HG02840 (cell line): ENCODE data around the gene MSRB1.

ENCODE experiments used
- ATAC-seq: cut with Tn5 transposase; IDR thresholded peaks from one replicate; pipeline ENCODE4 v1.9.1; 2021; ENCODE audit warnings: mild to moderate bottlenecking, moderate library complexity, moderate number of reproducible peaks; ENCODE audit not compliant: unreplicated experiment, low FRiP score

The MSRB1 gene, protein sequence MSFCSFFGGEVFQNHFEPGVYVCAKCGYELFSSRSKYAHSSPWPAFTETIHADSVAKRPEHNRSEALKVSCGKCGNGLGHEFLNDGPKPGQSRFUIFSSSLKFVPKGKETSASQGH

GRCh38 chr16:1942810-1943726 lies at the start of gene MSRB1:
Gene MSRB1 (minus strand): TSS chr16:1943199. CDS start chr16:1943156, 43 bp downstream.
- ATAC-seq = peak; percentile 89

DNA sequence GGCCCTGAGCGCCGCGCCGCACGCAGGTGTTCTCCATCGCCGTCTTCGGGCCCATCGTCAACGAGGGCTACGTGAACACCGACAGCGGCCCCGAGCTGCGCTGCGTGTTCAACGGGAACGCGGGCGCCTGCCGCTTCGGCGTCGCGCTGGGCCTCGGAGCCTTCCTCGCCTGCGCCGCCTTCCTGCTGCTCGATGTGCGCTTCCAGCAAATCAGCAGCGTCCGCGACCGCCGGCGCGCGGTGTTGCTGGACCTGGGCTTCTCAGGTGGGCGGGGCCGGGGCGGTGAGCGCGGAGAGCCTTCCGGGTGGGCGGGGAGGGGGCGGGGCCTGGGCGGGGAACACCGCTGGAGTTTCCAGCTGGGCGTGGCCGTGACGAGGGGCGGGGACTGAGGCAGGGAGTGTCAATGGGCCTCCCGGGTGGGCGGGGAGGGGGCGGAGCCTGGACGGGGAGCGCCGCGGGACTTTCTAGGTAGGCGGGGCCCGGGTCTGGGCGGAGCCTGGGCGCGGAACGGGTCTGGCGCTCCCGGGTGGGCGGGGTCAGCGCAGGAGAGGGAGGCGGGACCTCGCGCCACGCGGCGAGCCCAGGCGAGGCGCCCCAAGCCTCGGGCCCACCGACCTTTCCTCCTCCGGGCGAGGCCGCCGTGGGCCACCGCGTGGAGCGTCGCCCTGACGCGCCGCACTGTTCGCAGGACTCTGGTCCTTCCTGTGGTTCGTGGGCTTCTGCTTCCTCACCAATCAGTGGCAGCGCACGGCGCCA lies 49.1 kb upstream of the MSRB1 start:
- ATAC-seq = peak; percentile 50

DNA sequence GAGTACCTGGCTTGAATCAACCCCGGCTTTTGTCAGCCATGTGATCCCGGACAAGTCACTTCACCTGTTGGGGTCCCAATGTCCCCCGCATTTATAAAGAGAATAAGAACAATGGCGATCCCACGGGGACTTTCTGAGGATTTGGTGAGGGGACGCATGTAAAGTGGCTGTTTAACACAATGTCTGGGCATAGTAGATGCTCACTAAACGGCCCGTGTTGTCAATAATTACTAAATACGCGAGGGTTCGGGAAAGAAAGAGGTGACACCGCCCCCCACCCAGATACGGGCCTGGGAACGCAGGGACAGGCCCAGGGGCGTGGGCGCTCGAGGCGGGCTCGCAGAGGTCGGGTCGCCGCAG lies 48.6 kb upstream of the MSRB1 start:
- ATAC-seq = peak; percentile 36

DNA sequence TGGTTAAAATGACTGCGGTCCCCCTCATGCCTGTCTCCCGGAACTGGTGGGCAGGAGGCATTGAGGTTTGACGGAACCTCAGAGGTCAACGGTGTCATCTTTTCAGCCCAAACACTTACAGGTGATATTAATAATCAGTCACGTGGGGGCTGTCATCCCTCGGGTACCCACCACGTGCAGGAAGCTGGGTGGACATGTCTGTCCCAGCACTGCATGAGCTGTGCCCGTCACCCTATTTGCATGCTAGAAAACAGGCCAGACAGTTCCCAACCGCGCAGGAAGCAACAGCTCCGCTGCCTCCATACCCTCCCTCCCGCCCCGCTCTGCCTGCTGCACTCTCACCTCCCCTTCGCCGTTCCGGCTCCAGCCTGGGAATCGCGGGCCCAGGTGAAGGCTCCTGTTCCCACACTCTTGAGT lies 48.1 kb upstream of the MSRB1 start:
- ATAC-seq = peak; percentile 34

DNA sequence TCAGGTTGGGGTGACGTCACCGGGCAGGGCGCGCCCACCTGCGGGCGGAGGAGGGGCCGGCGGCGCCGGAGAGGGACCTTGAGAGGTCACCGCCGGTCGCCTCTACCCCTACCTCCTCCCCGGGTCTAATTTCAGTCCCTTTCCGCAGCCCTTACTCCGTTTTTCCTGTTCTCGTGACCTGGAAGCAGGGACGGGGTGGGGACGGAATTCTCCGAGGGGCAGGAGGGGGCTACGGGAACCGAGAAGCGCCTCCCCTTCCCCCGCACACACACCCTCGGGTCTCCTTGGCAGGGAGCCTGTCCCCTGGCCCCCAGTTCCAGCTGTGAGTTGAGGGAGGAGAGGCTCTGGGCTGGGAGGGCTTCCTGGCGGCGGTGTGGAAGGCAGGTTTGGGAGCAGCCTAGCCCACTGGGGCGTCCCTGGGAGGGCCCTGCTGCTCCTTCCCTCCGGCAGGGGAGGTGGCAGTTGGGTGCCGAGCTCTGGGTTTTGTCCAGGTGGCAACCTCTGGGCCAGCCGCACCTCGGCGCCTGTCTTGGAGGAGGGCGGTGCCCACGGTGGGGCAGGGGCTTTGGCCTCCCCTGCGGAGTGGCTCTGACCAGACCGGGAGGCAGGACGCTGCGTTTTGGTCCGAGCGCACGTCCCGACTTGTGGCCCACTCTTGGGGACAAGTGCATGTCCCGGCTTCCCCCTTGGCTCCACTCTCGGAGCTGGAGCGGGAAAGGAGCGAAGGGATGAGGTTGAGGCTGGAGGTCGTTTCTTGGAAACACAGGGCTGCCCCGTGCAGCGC lies 47.5 kb upstream of the MSRB1 start:
- peak; percentile 1 for ATAC-seq

GRCh38 chr16:1990101-1990350 lies 47.0 kb upstream of the MSRB1 start:
- no peak for ATAC-seq

DNA sequence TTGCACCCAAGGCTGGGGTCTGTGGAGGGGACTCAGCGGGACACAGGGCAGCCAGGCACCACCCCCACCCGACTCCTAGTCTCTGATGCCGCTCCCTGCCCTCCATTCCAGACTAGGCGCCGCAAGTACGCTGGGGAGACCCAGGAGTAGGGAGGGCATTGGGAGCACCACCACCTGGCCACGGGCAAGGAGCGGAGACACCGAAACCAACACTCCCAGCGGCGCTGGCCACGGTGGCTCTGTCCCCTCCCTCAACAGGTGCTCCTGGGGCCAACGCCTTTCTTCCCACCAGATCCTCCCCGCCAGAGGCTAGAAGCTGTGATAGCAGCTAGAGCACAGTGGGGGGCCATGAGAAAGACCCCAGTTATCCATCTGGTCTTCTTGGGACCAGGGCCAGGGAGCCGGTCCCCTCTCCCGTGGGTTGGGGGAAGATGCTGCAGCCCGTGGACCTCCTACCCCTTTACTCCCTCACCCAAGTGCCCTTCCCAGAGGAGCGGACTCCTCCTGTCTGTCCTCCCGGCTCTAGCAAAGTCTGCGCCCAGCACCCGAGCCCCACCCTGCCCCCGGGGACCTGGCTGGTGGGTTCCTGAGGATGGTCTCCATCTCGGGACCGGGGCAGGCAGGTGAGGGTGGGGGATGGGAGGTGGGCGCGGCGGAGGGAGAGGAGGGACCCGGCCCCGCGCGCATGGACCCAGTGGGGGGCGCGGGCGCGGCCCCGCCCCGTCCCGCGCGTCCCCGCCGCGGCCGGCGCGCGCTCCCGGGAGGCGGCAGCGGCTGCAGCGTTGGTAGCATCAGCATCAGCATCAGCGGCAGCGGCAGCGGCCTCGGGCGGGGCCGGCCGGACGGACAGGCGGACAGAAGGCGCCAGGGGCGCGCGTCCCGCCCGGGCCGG lies 46.5 kb upstream of the MSRB1 start, which contains the start of gene SYNGR3:
Gene SYNGR3 (plus strand): TSS at position 762 of the 892 bp plus-strand sequence. CDS start 133 bp downstream, outside the sequence.
- ATAC-seq = no peak

DNA sequence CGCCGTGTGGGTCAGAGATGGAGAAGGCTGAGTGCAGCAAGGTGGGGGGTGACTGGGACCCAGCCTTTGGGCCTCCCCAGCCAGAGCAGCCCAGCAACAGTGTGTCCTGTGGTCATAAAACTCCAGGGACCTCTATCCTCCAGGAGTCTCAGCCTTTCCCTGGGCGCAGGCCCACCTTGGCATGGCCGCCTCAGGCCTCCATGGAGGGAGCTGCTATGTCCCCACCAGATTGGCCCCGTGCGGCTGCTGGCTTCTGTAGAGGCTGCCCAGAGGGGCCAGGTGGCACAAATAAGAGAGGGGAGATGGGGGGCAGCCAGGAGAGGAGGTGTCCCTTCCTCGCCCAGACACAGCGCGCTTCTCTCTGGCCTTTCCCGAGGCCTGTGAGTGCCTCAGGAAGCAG lies 44.2 kb upstream of the MSRB1 start:
- no peak for ATAC-seq

DNA sequence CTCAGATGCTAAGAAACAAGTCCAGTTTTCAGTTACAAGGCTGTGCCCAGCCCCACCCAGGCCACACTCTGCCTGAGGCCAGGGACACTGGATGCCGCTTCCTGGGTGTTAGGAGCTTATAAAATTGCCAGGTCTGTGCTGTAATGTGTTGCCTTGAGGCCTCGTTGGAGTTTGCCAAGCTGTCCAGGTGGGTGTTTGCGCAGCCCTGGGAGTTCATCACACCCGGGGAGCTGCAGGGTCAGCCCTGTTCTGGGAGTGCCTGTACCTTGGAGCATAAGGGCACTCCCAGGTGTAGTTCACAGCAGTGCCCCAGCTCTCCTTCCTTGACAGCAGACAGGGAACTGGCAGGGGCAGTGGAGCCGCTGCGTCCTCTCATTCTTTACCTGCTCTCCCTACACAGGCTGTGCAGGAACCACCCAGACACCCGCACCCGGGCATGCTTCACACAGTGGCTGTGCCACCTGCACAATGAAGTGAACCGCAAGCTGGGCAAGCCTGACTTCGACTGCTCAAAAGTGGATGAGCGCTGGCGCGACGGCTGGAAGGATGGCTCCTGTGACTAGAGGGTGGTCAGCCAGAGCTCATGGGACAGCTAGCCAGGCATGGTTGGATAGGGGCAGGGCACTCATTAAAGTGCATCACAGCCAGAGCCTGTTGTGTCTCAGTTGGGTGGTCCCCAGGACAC lies 42.6 kb upstream of the MSRB1 start:
- no peak for ATAC-seq

- no peak for ATAC-seq
Measured at GRCh38 chr16:1984347-1985225, 41.6 kb upstream of the MSRB1 start.

- ATAC-seq = peak; percentile 78
Measured at GRCh38 chr16:1983544-1984346, 40.7 kb upstream of the MSRB1 start, which contains the start of gene GFER. Gene GFER (plus strand): TSS chr16:1984193. CDS start chr16:1984219, 26 bp downstream.

DNA sequence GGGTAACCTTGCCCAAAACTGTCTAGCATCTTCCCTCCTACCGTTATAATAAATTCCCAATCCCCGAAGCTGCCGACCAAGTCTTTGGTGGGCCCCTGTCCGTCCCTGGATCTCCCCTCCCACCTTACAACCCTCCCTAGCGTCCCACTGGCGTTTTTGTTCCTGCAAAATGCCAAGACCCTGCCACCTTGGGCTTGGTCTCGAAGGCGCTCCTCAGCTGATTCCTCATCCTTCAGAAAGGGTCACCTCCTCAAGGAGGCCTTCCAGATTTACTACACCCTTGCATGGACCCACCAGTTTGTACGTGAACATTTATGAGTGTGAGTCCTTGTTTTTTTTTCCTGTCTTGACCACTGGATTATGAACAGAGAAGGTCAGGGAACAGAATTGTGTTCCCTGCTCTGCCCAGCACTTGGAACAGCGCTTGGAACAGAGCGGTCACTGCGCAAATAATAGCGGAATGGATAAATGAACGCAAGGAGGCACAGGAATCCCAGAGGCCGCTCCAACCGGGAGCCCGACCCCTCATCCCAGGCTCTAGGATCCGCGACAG lies 40.1 kb upstream of the MSRB1 start:
- no peak for ATAC-seq

GRCh38 chr16:1982013-1982433 lies 39.0 kb upstream of the MSRB1 start:
- no peak for ATAC-seq

DNA sequence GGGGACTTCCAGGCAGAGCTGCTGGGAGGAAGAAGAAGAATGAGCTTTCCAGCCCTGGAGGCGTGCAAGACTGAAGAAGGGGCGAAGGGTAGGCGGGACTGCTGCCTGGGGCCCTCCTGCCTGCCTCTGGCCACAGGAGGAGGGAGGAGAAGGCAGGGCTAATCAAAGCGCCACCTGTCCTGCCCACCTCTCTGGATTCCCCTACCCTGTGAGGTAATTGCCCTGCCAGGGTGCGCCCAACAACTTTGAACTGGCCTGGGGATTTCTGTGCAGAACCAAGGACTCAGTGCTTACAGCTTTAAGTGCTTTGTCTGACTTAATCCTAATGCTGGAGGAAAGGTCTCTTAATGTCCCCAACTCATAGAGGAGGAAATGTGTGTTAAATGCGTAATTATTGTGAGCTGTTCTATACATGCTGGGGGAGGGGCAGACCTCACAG lies 38.4 kb upstream of the MSRB1 start, which contains the start of gene NOXO1:
Gene NOXO1 (minus strand): TSS at position 72 of the 439 bp plus-strand sequence. CDS start 290 bp downstream, outside the sequence.
- ATAC-seq = no peak

DNA sequence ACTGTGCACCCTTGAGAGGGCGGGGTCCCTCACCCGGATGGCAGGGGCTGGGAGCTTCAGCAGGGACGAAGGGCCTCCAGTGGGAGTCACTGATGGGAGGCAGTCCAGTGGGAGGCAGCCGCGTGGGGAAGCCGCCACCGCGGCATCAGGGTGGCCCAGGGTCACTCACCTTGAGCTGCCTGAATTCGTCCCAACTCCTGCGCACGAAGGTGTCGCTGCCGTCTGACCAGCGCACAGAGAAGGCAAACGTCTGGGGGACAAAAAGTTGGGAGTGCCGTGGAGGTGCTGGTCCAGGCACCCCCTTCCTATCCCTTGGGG lies 37.7 kb upstream of the MSRB1 start:
- ATAC-seq = no peak

DNA sequence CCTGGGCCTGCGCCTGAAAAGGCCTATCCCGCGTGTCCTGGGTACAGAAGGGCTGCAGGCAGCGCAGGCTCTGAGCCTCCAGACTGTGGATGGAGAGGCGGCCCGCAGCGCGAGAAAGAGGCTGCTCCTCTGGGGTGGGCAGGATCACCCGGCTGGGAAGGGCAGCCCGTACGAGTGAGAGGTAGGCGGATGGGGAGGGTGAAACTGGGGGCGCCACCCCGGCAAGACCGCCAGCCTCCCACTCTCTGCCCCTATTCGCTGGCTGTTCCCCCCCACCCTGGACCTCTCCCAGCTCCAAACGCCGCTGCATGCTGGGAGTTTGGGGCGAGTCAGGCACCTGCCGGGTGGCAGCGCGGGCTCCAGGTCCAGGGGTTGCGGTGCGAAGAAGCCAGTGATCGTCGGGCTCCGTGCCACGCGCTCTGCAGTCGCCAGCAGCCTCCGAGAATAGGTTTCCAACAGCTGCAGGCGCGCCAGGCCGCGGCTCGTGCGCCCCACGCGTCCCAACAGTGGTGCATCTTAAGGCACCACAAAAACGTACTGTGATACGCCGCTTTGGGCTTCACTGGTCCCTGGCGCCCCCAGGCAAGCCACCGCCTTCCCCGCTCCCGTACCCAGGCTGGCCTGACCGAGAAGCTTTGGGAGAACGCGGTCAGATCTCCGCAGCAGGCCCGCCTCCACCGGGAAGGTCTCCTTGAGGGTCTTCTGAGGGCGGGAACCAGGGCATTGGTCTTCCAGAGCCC lies 37.2 kb upstream of the MSRB1 start:
- ATAC-seq = no peak
